ENCODE results near the gene LUM.

- TF ChIP-seq CTCF (IDR thresholded peaks at IDR 0.05; ENCODE audit: insufficient read depth, low read depth, low read length) (no peak), EZH2 (IDR thresholded peaks at IDR 0.05; ENCODE audit: insufficient read depth, low read length) (no peak)
Observed at GRCh38 chr12:91099836-91100235, 11.5 kb downstream of the LUM start.
